Keratinocyte (primary cell): ENCODE results near the gene LHFPL6. TPM values are rescaled to one million over a fixed set of nuclear protein-coding genes. Genes with fewer than 3 reads are reported as not detected.

Source experiments
- DNase-seq: peaks from one replicate; pipeline ENCODE4 v3.0.0-alpha.2; 2011; ENCODE audit warnings: low read depth, missing footprints, low spot score
- FAIRE-seq: peaks from 2 replicates; lab custom pipeline; 2011; peaks lifted over from hg19 to GRCh38; lab: Jason Lieb, UNC
- H2AFZ ChIP-seq: 2 replicates; pipeline ENCODE4 v1.6.0; 2012; ENCODE audit warnings: low read length, control low read depth, inconsistent platforms; ENCODE audit not compliant: control insufficient read depth
- H3K27ac ChIP-seq: 2 replicates; pipeline ENCODE4 v1.5.1; 2011; ENCODE audit warnings: low read length; ENCODE audit not compliant: control insufficient read depth, insufficient read depth
- H3K27me3 ChIP-seq: 3 replicates; pipeline ENCODE4 v1.6.0; 2011; ENCODE audit warnings: low read length; ENCODE audit not compliant: control insufficient read depth, insufficient read depth; ENCODE audit errors: extremely low read depth
- H3K36me3 ChIP-seq, 2 experiments: 2 replicates in 1 of 2; 3 replicates in 1 of 2; pipeline ENCODE4 v1.5.1; 2011; ENCODE audit warnings: low read length in 2 of 2, mild to moderate bottlenecking in 1 of 2; ENCODE audit not compliant: control insufficient read depth in 2 of 2, insufficient read depth in 2 of 2; ENCODE audit errors: extremely low read depth in 1 of 2
- H3K4me1 ChIP-seq: 3 replicates; pipeline ENCODE4 v1.5.1; 2011; ENCODE audit warnings: low read length; ENCODE audit not compliant: control insufficient read depth, insufficient read depth; ENCODE audit errors: extremely low read depth
- H3K4me2 ChIP-seq: 3 replicates; pipeline ENCODE4 v1.6.0; 2011; ENCODE audit warnings: low read depth, low read length; ENCODE audit not compliant: control insufficient read depth, insufficient read depth; ENCODE audit errors: extremely low read depth
- H3K4me3 ChIP-seq, 3 experiments: fragments of 200-600 bp in 1 of 3; sonication (generic) in 1 of 3; 2 replicates in 2 of 3; 3 replicates in 1 of 3; pipeline ENCODE4 v1.5.1; 2011 to 2016; ENCODE audit warnings: low read length in 3 of 3, mild to moderate bottlenecking in 3 of 3, control low read depth in 2 of 3, inconsistent platforms in 1 of 3, low read depth in 1 of 3, mixed read lengths in 1 of 3, mixed run types in 1 of 3, moderate library complexity in 1 of 3; ENCODE audit not compliant: control insufficient read depth in 2 of 3, insufficient read depth in 2 of 3; ENCODE audit errors: extremely low read depth in 1 of 3
- H3K79me2 ChIP-seq: 2 replicates; pipeline ENCODE4 v1.6.0; 2012; ENCODE audit warnings: low read length; ENCODE audit not compliant: control insufficient read depth, insufficient read depth
- H3K9ac ChIP-seq: 3 replicates; pipeline ENCODE4 v1.6.0; 2011; ENCODE audit warnings: low read length; ENCODE audit not compliant: control insufficient read depth, insufficient read depth; ENCODE audit errors: extremely low read depth
- H3K9me1 ChIP-seq: 3 replicates; pipeline ENCODE4 v1.6.0; 2011; ENCODE audit warnings: low read length; ENCODE audit not compliant: control insufficient read depth, insufficient read depth; ENCODE audit errors: extremely low read depth
- H3K9me3 ChIP-seq: 2 replicates; pipeline ENCODE4 v1.5.1; 2012; ENCODE audit warnings: low read depth, low read length; ENCODE audit not compliant: control insufficient read depth
- H4K20me1 ChIP-seq: 3 replicates; pipeline ENCODE4 v1.6.0; 2011; ENCODE audit warnings: low read length; ENCODE audit not compliant: control insufficient read depth, insufficient read depth; ENCODE audit errors: extremely low read depth
- EZH2 ChIP-seq: IDR thresholded peaks from one replicate; pipeline ENCODE4 v1.6.1; 2012; ENCODE audit warnings: inconsistent platforms, mild to moderate bottlenecking, low read length, moderate library complexity
- dilution Hi-C: fragments of 300-500 bp; cut with MboI; formaldehyde crosslinking; loops from one replicate; pipeline ENCODE4 v1.7.0; 2020; ENCODE audit warnings: low sequenced_read_pairs; ENCODE audit not compliant: extremely low pct_ligation_motif_present
- polyA plus RNA-seq, 5 experiments: library from polyadenylated mRNA; depleted of rRNA in 3 of 5; stranded (reverse) in 3 of 5; stranded (forward) in 1 of 5; unstranded in 1 of 5; fragments of >200 nt; gene quantifications; 1 replicate in 1 of 5; 2 replicates in 3 of 5; 3 replicates in 1 of 5; pipeline versions ENCODE4 v1.2.1 to v1.2.3, GENCODE V29; 2011 to 2012; ENCODE audit warnings: missing spikeins in 2 of 5, low read depth in 1 of 5, low replicate concordance in 1 of 5
- TF ChIP-seq, protein P1 (sequence below), 3 experiments: IDR thresholded peaks in 1 of 3; conservative IDR thresholded peaks in 1 of 3; optimal IDR thresholded peaks in 1 of 3; 2 replicates in 2 of 3; 3 replicates in 1 of 3; pipeline versions ENCODE3 to v1.5.1; 2011; ENCODE audit warnings: low read length in 3 of 3, mild to moderate bottlenecking in 3 of 3, moderate library complexity in 2 of 3, control low read depth in 1 of 3, inconsistent platforms in 1 of 3; ENCODE audit not compliant: insufficient read depth in 2 of 3; ENCODE audit errors: extremely low read depth in 1 of 3

The LHFPL6 gene
- polyA plus RNA-seq, 1 donor (not counting 4 experiments of a cell fraction or from before 2014, with no cell fraction given): 15.8 TPM

DNA sequence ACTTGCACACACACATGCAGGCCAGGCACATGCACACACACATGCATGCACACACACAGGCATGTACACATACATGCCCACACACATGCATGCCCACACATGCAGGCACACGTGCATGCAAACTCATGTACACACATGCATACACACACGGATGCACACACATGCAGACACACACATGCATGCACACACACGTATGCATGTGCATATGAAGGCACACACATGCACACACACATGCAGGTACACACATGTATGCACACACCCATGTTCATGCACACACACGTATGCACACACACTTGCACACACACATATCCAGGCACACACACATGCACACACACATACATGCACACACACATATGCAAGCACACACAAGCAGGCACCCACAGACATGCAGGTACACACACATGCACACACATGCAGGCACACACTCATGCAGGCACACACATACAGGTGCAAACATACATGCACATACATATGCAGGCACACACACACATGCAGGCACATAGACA, 278.1 kb downstream of the LHFPL6 start:
- peaks cover 3% of the 10 kb centered on the region for H3K27me3 ChIP-seq
- TF ChIP-seq EZH2: no peak
- TF ChIP-seq, protein P1, sequence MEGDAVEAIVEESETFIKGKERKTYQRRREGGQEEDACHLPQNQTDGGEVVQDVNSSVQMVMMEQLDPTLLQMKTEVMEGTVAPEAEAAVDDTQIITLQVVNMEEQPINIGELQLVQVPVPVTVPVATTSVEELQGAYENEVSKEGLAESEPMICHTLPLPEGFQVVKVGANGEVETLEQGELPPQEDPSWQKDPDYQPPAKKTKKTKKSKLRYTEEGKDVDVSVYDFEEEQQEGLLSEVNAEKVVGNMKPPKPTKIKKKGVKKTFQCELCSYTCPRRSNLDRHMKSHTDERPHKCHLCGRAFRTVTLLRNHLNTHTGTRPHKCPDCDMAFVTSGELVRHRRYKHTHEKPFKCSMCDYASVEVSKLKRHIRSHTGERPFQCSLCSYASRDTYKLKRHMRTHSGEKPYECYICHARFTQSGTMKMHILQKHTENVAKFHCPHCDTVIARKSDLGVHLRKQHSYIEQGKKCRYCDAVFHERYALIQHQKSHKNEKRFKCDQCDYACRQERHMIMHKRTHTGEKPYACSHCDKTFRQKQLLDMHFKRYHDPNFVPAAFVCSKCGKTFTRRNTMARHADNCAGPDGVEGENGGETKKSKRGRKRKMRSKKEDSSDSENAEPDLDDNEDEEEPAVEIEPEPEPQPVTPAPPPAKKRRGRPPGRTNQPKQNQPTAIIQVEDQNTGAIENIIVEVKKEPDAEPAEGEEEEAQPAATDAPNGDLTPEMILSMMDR (optimal IDR thresholded peaks at IDR 0.05 in 1 of 3, IDR thresholded peaks at IDR 0.05 in 1 of 3, conservative IDR thresholded peaks at IDR 0.05 in 1 of 3; ENCODE audit: extremely low read depth in 1 of 3, insufficient read depth in 2 of 3, low read length in 3 of 3): no peak
- H3K27ac ChIP-seq: no peak overlapping the region
- FAIRE-seq (no peak), DNase-seq (no peak)
- dilution Hi-C loops: no loop called here
- no peaks in the 10 kb centered on the region for H3K4me1 ChIP-seq
- no peak overlapping the region for H3K9ac ChIP-seq
- no peak overlapping the region for H3K4me2 ChIP-seq
- no peaks in the 10 kb centered on the region for H3K79me2 ChIP-seq
- no peaks in the 10 kb centered on the region for H3K9me3 ChIP-seq
- H3K9me1 ChIP-seq: no peaks in the 10 kb centered on the region
- no peak overlapping the region for H2AFZ ChIP-seq
- no peaks in the 10 kb centered on the region for H3K36me3 ChIP-seq
- H4K20me1 ChIP-seq: no peaks in the 10 kb centered on the region
- H3K4me3 ChIP-seq: no peak overlapping the region

- no peaks in the 10 kb centered on the region for H3K79me2 ChIP-seq
- FAIRE-seq: no peak
These were observed 280.0 kb downstream of the LHFPL6 start for GRCh38 chr13:39322836-39323585.

More at GRCh38 chr13:39322836-39323585, 280.0 kb downstream of the LHFPL6 start:
- Histone ChIP-seq H4K20me1 (no peaks in the 10 kb centered on the region), H2AFZ (no peak overlapping the region), H3K27me3 (peaks cover 3% of the 10 kb centered on the region), H3K9me1 (no peaks in the 10 kb centered on the region), H3K4me3 (no peak overlapping the region), H3K9me3 (no peaks in the 10 kb centered on the region), H3K4me1 (no peaks in the 10 kb centered on the region), H3K27ac (no peak overlapping the region), H3K36me3 (no peaks in the 10 kb centered on the region), H3K4me2 (no peak overlapping the region), H3K9ac (no peak overlapping the region)
- TF ChIP-seq, protein P1 (optimal IDR thresholded peaks at IDR 0.05 in 1 of 3, IDR thresholded peaks at IDR 0.05 in 1 of 3, conservative IDR thresholded peaks at IDR 0.05 in 1 of 3; ENCODE audit: extremely low read depth in 1 of 3, insufficient read depth in 2 of 3, low read length in 3 of 3): no peak
- no peak for TF ChIP-seq EZH2
- no peak for DNase-seq
- dilution Hi-C loops: no loop called here
